Upper lobe of right lung (tissue), 1 donor: ENCODE measurements around the gene ELFN2. TPM values are rescaled to one million over a fixed set of nuclear protein-coding genes. Genes with fewer than 3 reads are reported as not detected.

ENCODE experiments used
- ATAC-seq: fragments of 200-7000 bp; cut with Tn5 transposase; one replicate; pipeline ENCODE4 v1.9.1; 2020; ENCODE audit warnings: mild to moderate bottlenecking, moderate library complexity
- DNase-seq: peaks from one replicate; pipeline ENCODE4 v3.0.0-alpha.2; 2020
- H3K27ac ChIP-seq: fragments of 200-600 bp; one replicate; pipeline ENCODE4 v1.8.0; 2022
- H3K27me3 ChIP-seq: fragments of 200-600 bp; one replicate; pipeline ENCODE4 v1.8.0; 2022; ENCODE audit warnings: mild to moderate bottlenecking
- H3K36me3 ChIP-seq: fragments of 200-600 bp; one replicate; pipeline ENCODE4 v1.8.0; 2022
- H3K4me1 ChIP-seq: fragments of 200-600 bp; one replicate; pipeline ENCODE4 v1.8.0; 2022
- H3K4me3 ChIP-seq: fragments of 200-600 bp; one replicate; pipeline ENCODE4 v1.8.0; 2022; ENCODE audit warnings: mild to moderate bottlenecking
- H3K9me3 ChIP-seq: fragments of 200-600 bp; one replicate; pipeline ENCODE4 v1.8.0; 2022
- intact Hi-C: fragments of 100-400 bp; cut with DNase I; formaldehyde crosslinking; loops from one replicate; pipeline ENCODE4 v1.11.0; 2022
- total RNA-seq: library from RNA; stranded (reverse); fragmentation: NEBNext Ultra II Directional; extraction: Animal tissue kit (Norgen Biotek cat#: 25700); gene quantifications from one replicate; pipeline ENCODE4 v1.2.1, GENCODE V29; 2021
- TF ChIP-seq, protein P1 (sequence below): fragments of 200-600 bp; IDR thresholded peaks from one replicate; pipeline ENCODE4 v1.8.0; 2022; ENCODE audit warnings: antibody characterized with exemption
- donor health status: DM: no; HTN: yes; CAD: no; lungs with severe emphysema.

ELFN2 gene
- total RNA-seq, 1 donor from 2014 or later, result 0.72 TPM

DNA sequence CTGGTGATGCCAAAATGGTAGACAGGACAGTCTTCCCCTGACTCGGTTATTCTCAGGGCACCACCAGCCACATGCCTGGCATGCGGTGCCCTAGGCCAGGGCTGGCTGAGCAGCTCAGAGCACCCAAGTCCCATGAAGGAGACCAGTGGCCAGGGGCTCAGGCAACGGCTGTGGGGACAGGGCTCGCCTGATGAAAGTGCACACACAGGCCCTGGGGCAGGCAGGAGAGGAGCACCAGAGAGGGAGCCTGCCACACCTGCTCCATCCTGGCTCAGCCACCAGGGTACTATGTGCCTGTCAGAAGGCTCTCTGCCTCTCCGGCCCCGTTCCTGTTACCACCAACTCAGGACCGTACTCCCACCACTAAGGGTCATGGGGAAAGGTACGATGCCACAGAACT is 12.1 kb downstream of the ELFN2 start:
- Histone ChIP-seq H3K27ac (no peak overlapping the region), H3K4me1 (peaks cover 15% of the 10 kb centered on the region), H3K9me3 (no peaks in the 10 kb centered on the region), H3K27me3 (peaks cover 15% of the 10 kb centered on the region), H3K4me3 (no peak overlapping the region), H3K36me3 (no peaks in the 10 kb centered on the region)
- no peak for DNase-seq
- intact Hi-C loops, result no loop called here
- TF ChIP-seq, protein P1, sequence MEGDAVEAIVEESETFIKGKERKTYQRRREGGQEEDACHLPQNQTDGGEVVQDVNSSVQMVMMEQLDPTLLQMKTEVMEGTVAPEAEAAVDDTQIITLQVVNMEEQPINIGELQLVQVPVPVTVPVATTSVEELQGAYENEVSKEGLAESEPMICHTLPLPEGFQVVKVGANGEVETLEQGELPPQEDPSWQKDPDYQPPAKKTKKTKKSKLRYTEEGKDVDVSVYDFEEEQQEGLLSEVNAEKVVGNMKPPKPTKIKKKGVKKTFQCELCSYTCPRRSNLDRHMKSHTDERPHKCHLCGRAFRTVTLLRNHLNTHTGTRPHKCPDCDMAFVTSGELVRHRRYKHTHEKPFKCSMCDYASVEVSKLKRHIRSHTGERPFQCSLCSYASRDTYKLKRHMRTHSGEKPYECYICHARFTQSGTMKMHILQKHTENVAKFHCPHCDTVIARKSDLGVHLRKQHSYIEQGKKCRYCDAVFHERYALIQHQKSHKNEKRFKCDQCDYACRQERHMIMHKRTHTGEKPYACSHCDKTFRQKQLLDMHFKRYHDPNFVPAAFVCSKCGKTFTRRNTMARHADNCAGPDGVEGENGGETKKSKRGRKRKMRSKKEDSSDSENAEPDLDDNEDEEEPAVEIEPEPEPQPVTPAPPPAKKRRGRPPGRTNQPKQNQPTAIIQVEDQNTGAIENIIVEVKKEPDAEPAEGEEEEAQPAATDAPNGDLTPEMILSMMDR, result no peak
- ATAC-seq, result no peak

DNA sequence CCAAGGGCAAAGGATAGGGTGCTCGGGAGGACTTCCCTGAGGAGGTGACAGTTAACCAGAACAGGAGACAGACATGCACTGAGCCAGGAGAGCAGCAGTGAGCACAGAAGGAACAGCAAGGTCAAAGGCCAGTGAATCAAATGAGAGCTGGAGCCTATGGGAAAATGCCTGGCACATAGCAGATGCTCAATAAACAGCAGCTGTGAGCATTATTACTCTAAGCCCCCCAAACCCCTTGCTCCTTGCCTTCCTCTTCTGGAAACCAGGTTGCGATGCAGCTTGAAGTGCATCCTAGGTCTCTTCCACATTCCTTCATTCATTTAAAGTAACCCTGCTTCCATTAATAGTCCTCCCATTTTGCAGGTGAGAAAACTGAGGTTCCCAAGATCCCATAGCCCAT is 13.0 kb downstream of the ELFN2 start:
- H3K27me3 ChIP-seq, result peaks cover 8% of the 10 kb centered on the region
- no peak overlapping the region for H3K27ac ChIP-seq
- no peaks in the 10 kb centered on the region for H3K36me3 ChIP-seq
- no peak overlapping the region for H3K4me3 ChIP-seq
- ATAC-seq, result no peak
- no peaks in the 10 kb centered on the region for H3K9me3 ChIP-seq
- TF ChIP-seq, protein P1, result no peak
- intact Hi-C loops, result no loop called here
- H3K4me1 ChIP-seq, result peaks cover 10% of the 10 kb centered on the region
- DNase-seq, result no peak

DNA sequence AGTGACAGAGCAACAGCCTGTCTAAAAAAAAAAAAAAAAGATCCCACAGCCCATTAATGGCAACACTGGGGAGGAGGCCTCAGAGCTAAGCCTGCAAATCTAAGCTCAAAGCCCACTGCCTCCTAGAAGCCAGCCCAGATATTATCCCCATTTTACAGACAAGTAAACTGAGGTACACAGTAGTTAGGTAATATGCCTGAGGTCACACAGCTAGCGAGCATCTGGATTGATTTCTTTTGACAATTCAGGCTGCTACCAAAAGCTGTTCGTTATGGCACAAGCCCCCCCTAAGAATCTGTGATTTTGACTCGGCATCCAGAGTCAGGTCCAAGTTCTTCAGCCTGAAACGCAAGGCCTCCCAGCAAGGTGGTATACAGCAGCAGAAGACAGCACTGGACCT is 13.7 kb downstream of the ELFN2 start:
- H3K27ac ChIP-seq, result no peak overlapping the region
- no peak for ATAC-seq
- no peak overlapping the region for H3K4me3 ChIP-seq
- TF ChIP-seq, protein P1, result no peak
- DNase-seq, result no peak
- intact Hi-C loops, result no loop called here
- peaks cover 9% of the 10 kb centered on the region for H3K4me1 ChIP-seq
- no peaks in the 10 kb centered on the region for H3K9me3 ChIP-seq
- no peaks in the 10 kb centered on the region for H3K36me3 ChIP-seq
- peaks cover under 1% of the 10 kb centered on the region for H3K27me3 ChIP-seq

DNA sequence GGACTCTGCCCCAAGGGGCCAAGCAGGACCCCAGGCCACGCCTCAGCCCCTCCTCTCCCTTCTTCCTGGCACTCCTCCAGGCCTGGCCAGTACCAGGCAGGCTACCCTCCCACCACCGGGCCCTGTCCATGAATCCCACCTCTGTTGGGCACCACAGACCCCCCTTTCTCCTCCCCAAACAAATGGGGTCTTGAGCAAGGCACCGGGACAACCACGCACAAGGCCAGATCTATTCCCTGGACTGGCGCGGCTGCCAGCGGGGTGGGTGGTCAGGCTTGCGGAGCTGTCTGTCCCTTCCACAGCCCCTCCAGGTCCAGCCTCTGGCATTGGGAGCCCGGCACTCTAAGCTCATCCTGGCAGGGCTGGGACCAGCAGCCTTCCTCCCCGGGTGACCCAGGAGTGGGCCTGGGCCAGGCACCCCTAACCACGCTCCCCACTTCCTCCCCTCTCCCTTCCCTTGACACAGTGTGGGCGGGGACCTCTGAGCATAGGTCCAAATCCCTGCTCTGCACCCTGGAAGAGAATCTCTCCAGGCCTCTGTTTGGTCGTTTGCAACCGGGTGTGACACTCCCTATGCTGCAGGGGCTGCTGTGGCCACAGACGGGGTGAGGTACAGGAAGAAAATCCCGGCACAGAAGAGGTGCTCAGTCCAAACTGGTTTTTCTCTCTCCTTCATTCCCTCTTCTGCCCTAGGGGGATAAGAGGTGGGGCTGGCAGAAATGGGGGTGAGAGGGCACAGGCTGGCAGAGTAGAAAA is 14.6 kb downstream of the ELFN2 start:
- Histone ChIP-seq H3K27ac (no peak overlapping the region), H3K9me3 (no peaks in the 10 kb centered on the region), H3K4me1 (peaks cover 9% of the 10 kb centered on the region), H3K4me3 (no peak overlapping the region), H3K36me3 (no peaks in the 10 kb centered on the region), H3K27me3 (no peaks in the 10 kb centered on the region)
- TF ChIP-seq, protein P1, result no peak
- intact Hi-C loops, result no loop called here
- ATAC-seq (no peak), DNase-seq (no peak)

DNA sequence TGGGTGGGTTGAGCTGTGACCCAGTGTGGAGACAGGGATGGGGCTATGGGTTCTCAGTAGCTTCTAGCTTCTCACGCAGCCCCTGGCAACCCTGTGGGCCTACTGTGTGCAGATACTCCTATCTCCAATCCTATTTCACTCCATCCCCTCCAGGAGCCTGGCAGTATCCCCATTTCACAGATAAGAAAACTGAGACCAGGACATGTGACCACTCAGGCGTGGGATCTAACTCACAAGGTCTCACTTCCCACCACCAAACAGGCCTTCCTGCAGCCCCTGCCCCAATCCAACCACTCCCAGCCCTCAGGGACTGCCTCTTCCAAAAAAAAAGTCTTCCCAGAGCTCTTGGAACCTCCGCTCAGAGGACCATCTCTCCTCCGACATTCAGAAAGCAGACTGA is 15.6 kb downstream of the ELFN2 start:
- Histone ChIP-seq H3K9me3 (no peaks in the 10 kb centered on the region), H3K27me3 (no peaks in the 10 kb centered on the region), H3K27ac (no peak overlapping the region), H3K4me1 (peaks cover 9% of the 10 kb centered on the region), H3K36me3 (no peaks in the 10 kb centered on the region), H3K4me3 (no peak overlapping the region)
- intact Hi-C loops, result no loop called here
- DNase-seq (no peak), ATAC-seq (no peak)
- TF ChIP-seq, protein P1, result no peak
